NB4 (cell line): ENCODE data around the gene SLIT1.

ENCODE experiments used
- CTCF ChIP-seq: IDR thresholded peaks from one replicate; pipeline ENCODE4 v1.5.1; 2012; ENCODE audit warnings: low read depth, low read length
- POLR2A ChIP-seq: IDR thresholded peaks from 2 replicates; pipeline ENCODE4 v1.6.1; 2011; ENCODE audit warnings: mild to moderate bottlenecking; ENCODE audit not compliant: insufficient read length; ENCODE audit errors: extremely low read depth

DNA sequence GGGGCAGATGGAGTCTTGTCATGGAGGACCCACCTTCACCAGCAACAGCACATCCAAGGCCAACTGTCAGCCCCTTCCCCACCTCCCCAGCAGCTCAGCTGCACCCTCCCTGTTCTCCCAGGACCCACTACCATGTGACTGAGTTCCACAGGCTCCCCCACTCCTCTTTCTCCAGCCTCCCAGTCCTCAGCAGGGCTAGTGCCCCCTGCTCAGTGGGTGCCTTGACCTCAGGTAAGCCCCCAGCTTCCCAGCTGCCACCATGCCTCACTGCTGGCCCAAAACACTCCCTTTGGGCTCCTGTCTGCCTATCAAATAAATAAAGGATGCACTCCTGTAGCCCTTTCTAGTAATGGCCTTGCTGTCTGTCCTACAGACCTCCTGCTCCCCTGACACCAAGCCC lies 174.4 kb downstream of the SLIT1 start:
- TF ChIP-seq POLR2A = no peak
- no peak for TF ChIP-seq CTCF
